Adipose tissue (tissue), 3 donors: ENCODE results near the gene QTRT2. TPM values are rescaled to one million over a fixed set of nuclear protein-coding genes. Genes with fewer than 3 reads are reported as not detected.

Source experiments
- H3K27ac ChIP-seq: one replicate; pipeline ENCODE4 v1.5.1; 2013; ENCODE audit warnings: low read depth, low read length
- WGBS, 3 donors: extraction: QIAGEN DNeasy Blood & Tissue Kit; methylation state at CpG; one replicate each; pipeline ENCODE4 v1.1.7; 2013; 5-methylcytosine and 5-hydroxymethylcytosine counted together
- polyA plus RNA-seq, 3 donors: library from polyadenylated mRNA; stranded (reverse); fragments of 200-250 nt; gene quantifications; one replicate each; pipeline ENCODE4 v1.2.3, GENCODE V29; 2013
- donor health status: healthy with polysubstance abuse.
- donor health status: Bipolar disorder and iron deficiency.
- donor health status: healthy.

The QTRT2 gene
- polyA plus RNA-seq, 3 donors = 4.2 to 8.4 (median 5.1) TPM

DNA sequence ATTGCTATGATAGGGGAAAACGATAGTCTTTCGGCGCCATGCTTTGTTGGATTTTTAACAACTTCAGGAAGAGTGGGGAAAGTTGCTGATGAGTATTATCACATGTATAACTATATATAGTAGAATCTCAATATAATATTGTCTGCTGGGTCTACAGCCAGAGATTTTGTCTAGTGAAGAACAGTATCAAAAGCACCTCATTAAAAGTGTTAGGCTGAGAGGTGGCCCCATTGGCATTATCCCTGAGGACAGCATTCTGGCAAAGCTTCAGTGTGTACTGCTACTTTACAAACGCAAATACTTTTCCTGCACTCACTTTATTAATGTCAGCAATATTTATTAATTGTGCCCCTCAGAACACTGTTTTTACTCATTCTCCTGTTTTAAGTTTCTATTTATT is 11.8 kb downstream of the QTRT2 start:
- WGBS, 3 donors = 98 to 100% (median 99%) methylated on average over 4 of the region's 4 CpGs
- no peak overlapping the region for H3K27ac ChIP-seq

- 54 to 71% (median 63%) methylated on average over 1 of the region's 1 CpG for WGBS, 3 donors
- no peak overlapping the region for H3K27ac ChIP-seq
Measured at GRCh38 chr3:114071786-114072185, 15.2 kb downstream of the QTRT2 start.

GRCh38 chr3:114076711-114077110 is 20.2 kb downstream of the QTRT2 start:
- no peak overlapping the region for H3K27ac ChIP-seq
- 76 to 88% (median 78%) methylated on average over 6 of the region's 6 CpGs for WGBS, 3 donors

DNA sequence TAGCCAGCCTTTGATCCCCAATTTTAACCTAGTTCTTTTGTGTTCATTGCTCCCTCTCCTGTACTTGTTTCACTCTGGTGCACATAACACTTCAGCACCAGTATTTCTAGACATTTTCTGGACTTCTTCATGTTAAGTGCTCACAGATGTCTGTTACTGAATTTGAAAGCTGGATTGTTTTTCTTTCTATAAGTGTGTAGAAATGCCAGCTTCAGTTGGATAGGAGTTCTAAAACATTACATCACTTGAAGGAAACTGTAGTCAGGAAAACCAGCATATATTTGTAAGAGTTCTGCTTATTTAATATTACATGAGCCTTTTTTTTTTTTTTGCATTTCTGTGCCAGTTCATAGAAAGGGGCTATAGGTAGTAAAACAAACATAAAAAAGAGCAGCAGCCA is 21.6 kb downstream of the QTRT2 start:
- no peak overlapping the region for H3K27ac ChIP-seq

- no peak overlapping the region for H3K27ac ChIP-seq
- WGBS, 3 donors = 59 to 69% (median 65%) methylated on average over 5 of the region's 5 CpGs
Measured at GRCh38 chr3:114079761-114080160, 23.2 kb downstream of the QTRT2 start.

DNA sequence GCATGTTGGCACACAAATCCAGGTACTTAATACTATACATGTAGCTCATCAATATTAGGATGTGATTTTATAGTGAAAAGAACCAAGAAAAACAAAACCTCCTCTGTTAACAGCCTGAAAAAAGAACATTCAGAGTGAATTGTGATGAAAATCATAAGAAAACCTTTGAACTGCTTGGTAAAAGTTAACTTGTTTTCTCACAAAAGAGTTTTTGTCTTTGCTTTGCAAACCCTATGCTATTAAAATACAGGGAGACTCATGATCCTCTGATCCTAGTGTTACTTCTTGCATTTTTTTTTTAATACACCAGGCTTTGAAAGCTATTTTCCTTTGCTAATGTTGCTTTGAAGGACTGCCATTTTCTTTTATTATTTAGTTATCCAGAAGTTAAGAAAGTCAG is 23.7 kb downstream of the QTRT2 start:
- no peak overlapping the region for H3K27ac ChIP-seq

GRCh38 chr3:114081037-114081436 is 24.5 kb downstream of the QTRT2 start:
- no peak overlapping the region for H3K27ac ChIP-seq

DNA sequence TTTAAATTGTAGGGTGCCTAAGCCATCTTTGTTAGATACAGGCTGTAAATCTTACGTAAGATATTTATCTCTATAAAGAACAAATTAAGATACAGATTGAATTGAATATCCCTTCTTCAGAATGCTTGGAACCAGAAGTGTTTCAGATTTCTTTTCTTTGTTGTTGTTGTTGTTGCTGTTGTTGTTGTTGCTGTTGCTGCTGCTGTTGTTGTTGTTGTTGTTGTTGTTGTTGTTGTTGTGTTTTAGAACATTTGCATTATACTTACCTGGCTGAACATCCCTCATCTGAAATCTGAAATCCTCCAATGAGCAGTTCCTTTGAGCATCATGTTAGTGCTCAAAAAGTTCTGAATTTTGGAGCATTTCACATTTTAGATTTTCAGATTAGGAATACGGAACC is 26.6 kb downstream of the QTRT2 start:
- H3K27ac ChIP-seq = no peak overlapping the region
- 94 to 100% (median 99%) methylated on average over 2 of the region's 2 CpGs for WGBS, 3 donors

- 90 to 98% (median 93%) methylated on average over 2 of the region's 2 CpGs for WGBS, 3 donors
- H3K27ac ChIP-seq = no peak overlapping the region
Measured at GRCh38 chr3:114086356-114086755, 29.8 kb downstream of the QTRT2 start.

DNA sequence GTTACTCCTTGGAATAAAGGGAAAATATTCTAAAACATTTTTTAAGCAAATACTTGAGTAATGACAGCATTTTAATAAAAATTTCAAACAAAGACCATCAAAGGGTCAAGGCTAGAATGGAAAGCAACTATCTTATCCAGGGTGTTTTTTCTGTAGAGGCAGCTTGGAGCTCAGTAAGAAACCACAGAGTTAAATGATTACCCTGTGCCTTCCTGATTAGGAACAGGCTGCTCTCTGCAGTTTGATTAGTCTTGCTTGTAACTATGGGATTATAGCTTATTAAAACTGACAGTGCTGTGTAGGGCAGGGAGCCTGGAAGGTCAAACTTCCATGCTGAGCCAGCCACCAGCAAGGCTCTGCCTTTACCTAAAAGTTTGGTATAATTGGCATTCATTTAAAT is 33.1 kb downstream of the QTRT2 start:
- no peak overlapping the region for H3K27ac ChIP-seq

DNA sequence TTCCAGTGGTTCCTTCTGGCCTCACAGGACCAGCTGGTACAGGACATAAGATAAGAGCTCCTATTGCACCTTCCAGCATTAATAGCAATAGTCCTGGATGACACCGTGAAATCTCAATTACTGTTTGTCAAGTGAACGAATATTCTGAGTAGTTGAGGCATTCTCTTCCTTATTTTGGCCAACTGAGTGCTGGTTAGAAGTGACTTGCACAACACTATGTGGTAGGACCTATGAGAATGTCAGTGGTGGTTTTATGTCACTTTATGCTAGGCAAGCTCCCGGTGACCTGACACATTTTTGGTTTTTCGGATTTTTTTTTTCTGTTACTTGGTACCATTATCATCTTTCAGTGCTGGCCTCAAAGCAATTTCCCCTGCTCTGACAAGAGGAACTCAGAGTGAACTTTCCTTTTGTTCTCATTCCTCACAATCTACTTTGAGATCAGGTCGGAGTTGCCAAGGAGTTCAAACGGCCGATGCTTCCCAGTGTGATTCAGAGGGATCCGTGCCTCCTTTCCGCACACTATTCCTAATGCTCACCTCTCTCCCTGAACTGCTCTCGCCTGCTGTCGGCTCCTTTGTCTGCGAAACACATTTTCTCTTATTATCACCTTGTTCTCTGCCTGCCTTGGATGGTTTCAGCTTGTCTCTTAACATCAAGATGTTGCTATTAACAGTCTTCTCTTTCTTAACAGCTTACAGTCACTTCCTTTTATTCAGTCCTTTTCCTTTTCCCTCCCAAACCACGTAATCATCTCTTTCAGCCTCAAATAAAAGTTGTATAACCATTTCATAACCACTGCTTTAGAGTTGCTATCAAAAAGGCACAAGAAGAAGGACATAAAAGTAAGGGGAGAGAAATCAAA is 35.8 kb downstream of the QTRT2 start:
- WGBS, 3 donors = 24 to 46% (median 33%) methylated on average over 13 of the region's 13 CpGs
- no peak overlapping the region for H3K27ac ChIP-seq

DNA sequence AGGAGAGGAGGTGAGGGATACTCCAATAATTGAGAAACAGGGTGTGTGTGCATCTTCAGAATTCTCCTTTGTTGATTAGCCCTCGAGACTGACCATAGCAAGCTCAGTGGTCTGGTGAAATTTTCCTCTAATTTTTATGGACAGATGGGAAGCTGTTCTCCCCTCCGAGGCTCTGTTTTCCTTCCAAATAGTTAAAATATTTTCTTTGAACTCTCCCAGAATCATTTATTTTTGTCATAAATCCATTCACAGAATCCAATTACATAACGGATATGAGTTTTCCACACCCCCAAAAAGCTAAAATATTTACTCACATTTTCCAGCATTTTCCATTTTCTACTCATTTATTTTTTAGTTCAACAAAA is 36.5 kb downstream of the QTRT2 start:
- H3K27ac ChIP-seq = no peak overlapping the region
- WGBS, 3 donors = 24 to 30% (median 27%) methylated on average over 3 of the region's 3 CpGs

- H3K27ac ChIP-seq = no peak overlapping the region
- WGBS, 3 donors = 48 to 52% (median 48%) methylated on average over 2 of the region's 2 CpGs
Measured at GRCh38 chr3:114093596-114093995, 37.1 kb downstream of the QTRT2 start.

- no peak overlapping the region for H3K27ac ChIP-seq
- WGBS, 3 donors = 70 to 76% (median 75%) methylated on average over 3 of the region's 3 CpGs
Measured at GRCh38 chr3:114095796-114096195, 39.3 kb downstream of the QTRT2 start.

DNA sequence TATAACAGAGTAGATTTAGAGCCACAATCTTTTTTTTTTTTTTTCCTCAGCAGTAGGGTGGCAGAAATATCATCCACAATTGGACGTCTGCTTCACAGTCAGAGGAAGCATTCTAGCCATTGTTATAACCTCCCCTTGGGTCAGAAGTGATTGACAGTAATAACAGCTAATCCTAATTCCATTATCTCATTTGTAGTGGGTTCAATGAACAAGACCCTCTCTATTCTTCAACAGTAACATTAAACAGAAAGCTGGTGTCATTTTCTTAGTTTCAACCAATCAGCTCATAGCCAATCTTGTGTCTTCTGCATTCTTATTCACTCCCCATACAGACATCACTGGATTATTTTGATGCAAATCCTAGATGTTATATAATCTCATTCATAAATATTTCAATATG is 44.6 kb downstream of the QTRT2 start:
- 44 to 67% (median 50%) methylated on average over 1 of the region's 1 CpG for WGBS, 3 donors
- H3K27ac ChIP-seq = no peak overlapping the region

GRCh38 chr3:114103181-114103580 is 46.6 kb downstream of the QTRT2 start:
- no peak overlapping the region for H3K27ac ChIP-seq
- WGBS, 3 donors = 90 to 96% (median 94%) methylated on average over 27 of the region's 27 CpGs

DNA sequence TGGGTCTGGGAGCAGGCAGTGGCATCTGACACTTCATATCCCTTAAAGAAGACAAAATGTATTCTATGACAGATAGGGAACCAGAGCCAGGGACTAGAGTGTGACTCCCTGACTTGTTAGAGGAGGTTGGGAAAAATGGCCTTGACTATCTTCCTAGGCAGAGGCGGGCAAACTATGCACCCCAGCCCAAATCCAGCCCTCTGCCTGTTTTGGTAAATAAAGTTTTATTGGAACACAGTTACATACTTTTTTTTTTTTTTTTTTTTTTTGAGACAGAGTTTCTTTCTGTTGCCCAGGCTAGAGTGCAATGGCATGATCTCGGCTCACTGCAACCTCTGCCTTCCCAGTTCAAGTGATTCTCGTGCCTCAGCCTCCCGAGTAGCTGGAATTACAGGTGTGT is 47.3 kb downstream of the QTRT2 start:
- 87 to 94% (median 89%) methylated on average over 4 of the region's 4 CpGs for WGBS, 3 donors
- H3K27ac ChIP-seq = no peak overlapping the region

DNA sequence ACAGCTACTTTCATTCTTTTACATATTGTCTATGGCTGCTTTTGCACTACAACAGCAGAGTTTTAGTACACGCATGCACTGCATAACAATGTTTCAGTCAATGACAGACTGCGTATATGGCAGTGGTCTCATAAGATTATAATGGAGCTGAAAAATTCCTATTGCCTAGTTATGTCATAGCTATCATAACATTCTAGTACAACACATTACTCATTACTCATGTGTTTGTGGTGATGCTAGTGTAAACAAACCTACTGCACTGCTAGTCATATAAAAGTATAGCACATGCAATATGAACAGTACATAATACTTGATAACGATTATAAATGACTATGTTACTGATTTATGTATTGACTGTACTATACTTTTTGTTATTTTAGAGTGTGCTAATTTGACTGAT is 47.9 kb downstream of the QTRT2 start:
- H3K27ac ChIP-seq = no peak overlapping the region
- 86 to 94% (median 90%) methylated on average over 3 of the region's 3 CpGs for WGBS, 3 donors

GRCh38 chr3:114108137-114108536 is 51.6 kb downstream of the QTRT2 start:
- 83 to 89% (median 87%) methylated on average over 8 of the region's 8 CpGs for WGBS, 3 donors
- H3K27ac ChIP-seq = no peak overlapping the region

DNA sequence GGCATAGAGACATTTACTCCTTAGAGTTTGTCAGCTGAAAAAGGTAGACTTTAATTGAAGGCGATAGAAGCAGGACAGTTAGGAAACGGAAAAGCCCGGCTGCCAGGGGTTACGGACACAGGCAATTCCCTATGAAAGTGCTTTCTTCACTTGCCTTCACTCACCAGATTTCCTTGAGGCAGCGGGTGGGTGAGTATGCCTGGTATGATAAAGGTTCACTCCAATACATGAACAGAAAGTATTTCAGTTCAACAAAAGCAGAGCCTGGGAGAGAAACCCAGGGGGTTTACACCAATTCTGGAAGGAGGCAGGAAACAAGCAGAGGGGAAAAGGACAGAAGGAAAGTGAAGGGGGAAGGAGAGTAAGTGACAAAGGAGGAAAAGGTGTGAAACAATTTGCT is 53.9 kb downstream of the QTRT2 start:
- no peak overlapping the region for H3K27ac ChIP-seq
- 52 to 77% (median 53%) methylated on average over 5 of the region's 5 CpGs for WGBS, 3 donors
